Activated naive CD8-positive, alpha-beta T cell treated with anti-CD3 and anti-CD28 coated beads, Interleukin-2, amount 50 U/mL, for 16 hours (primary cell): ENCODE data around the gene TNC.

Experiments used
- DNase-seq: peaks from one replicate; pipeline ENCODE4 v3.0.0-alpha.2; 2020; ENCODE audit warnings: low read depth, low spot score

TNC gene

GRCh38 chr9:115104908-115105307 lies 13.0 kb downstream of the TNC start:
- no peak for DNase-seq

GRCh38 chr9:115103746-115104477 lies 14.0 kb downstream of the TNC start:
- DNase-seq: no peak

- no peak for DNase-seq
Observed at GRCh38 chr9:115099901-115100300, 18.1 kb downstream of the TNC start.

GRCh38 chr9:115098226-115098965 lies 19.6 kb downstream of the TNC start:
- no peak for DNase-seq

GRCh38 chr9:115093520-115093919 lies 24.4 kb downstream of the TNC start:
- no peak for DNase-seq

- DNase-seq: no peak
Observed at GRCh38 chr9:115090486-115090885, 27.5 kb downstream of the TNC start.

- DNase-seq: no peak
Observed at GRCh38 chr9:115088860-115089259, 29.1 kb downstream of the TNC start.

- DNase-seq: no peak
Observed at GRCh38 chr9:115086886-115087285, 31.1 kb downstream of the TNC start.

GRCh38 chr9:115086461-115086860 lies 31.5 kb downstream of the TNC start:
- no peak for DNase-seq

GRCh38 chr9:115085773-115086377 lies 32.1 kb downstream of the TNC start:
- no peak for DNase-seq

GRCh38 chr9:115084709-115085108 lies 33.2 kb downstream of the TNC start:
- DNase-seq: no peak

- no peak for DNase-seq
Observed at GRCh38 chr9:115084157-115084556, 33.8 kb downstream of the TNC start.

GRCh38 chr9:115080242-115080641 lies 37.7 kb downstream of the TNC start:
- no peak for DNase-seq

GRCh38 chr9:115079156-115079555 lies 38.8 kb downstream of the TNC start:
- no peak for DNase-seq

- no peak for DNase-seq
Observed at GRCh38 chr9:115073456-115073855, 44.5 kb downstream of the TNC start.

- DNase-seq: no peak
Observed at GRCh38 chr9:115071176-115071575, 46.8 kb downstream of the TNC start.

- DNase-seq: no peak
Observed at GRCh38 chr9:115069771-115070170, 48.2 kb downstream of the TNC start.

GRCh38 chr9:115069302-115069701 lies 48.7 kb downstream of the TNC start:
- DNase-seq: no peak

GRCh38 chr9:115068031-115068430 lies 49.9 kb downstream of the TNC start:
- no peak for DNase-seq

- DNase-seq: no peak
Observed at GRCh38 chr9:115063058-115063845, 54.7 kb downstream of the TNC start.

- no peak for DNase-seq
Observed at GRCh38 chr9:115058684-115059315, 59.2 kb downstream of the TNC start.

GRCh38 chr9:115058175-115058574 lies 59.8 kb downstream of the TNC start:
- DNase-seq: no peak
